ENCODE measurements around the gene GATC. TPM values are rescaled to one million over a fixed set of nuclear protein-coding genes. Genes with fewer than 3 reads are reported as not detected.

Gene GATC
- total RNA-seq, 2 donors from 2014 or later = 16.9 to 24.1 TPM

GRCh38 chr12:120412421-120412820 is 33.8 kb upstream of the GATC start:
- intact Hi-C loops (cut with DNase I) = no loop called here
- WGBS, 2 donors = 86 to 87% methylated on average over 7 of the region's 7 CpGs
- H3K9me3 ChIP-seq = no peaks in the 10 kb centered on the region
- H3K27ac ChIP-seq = no peak overlapping the region
- DNase-seq (no peak), ATAC-seq (no peak)
- no peak overlapping the region for H3K4me3 ChIP-seq
- no peaks in the 10 kb centered on the region for H3K27me3 ChIP-seq
- TF ChIP-seq CTCF (IDR thresholded peaks at IDR 0.05) (no peak), POLR2A (IDR thresholded peaks at IDR 0.05) (no peak)
- no peaks in the 10 kb centered on the region for H3K36me3 ChIP-seq (replicated peaks in 1 of 2; ENCODE audit: insufficient read depth in 1 of 2, low read depth in 2 of 2)
- peaks cover 11% of the 10 kb centered on the region for H3K4me1 ChIP-seq

- TF ChIP-seq POLR2A (IDR thresholded peaks at IDR 0.05) = peak in 1 of 3 donors; percentile 47
- no peak for TF ChIP-seq CTCF (IDR thresholded peaks at IDR 0.05)
- Histone ChIP-seq H3K27me3 (no peaks in the 10 kb centered on the region), H3K9me3 (no peaks in the 10 kb centered on the region), H3K4me3 (no peak overlapping the region), H3K27ac (peak overlapping the region in 3 of 4 donors; percentile 52 to 79 (median 70)), H3K36me3 (replicated peaks in 1 of 2; ENCODE audit: insufficient read depth in 1 of 2, low read depth in 2 of 2) (no peaks in the 10 kb centered on the region), H3K4me1 (peaks cover 11% of the 10 kb centered on the region)
- ATAC-seq = peak; percentile 98
- 27 to 37% methylated on average over 5 to 13 of the region's 13 CpGs for WGBS, 2 donors
- peak; percentile 68 to 86 (median 83) for DNase-seq
- intact Hi-C loops (cut with DNase I) = no loop called here
Measured at GRCh38 chr12:120413901-120414695, 32.1 kb upstream of the GATC start.

- intact Hi-C loops (cut with DNase I) = no loop called here
- Histone ChIP-seq H3K27ac (no peak overlapping the region), H3K4me3 (no peak overlapping the region), H3K36me3 (replicated peaks in 1 of 2; ENCODE audit: insufficient read depth in 1 of 2, low read depth in 2 of 2) (no peaks in the 10 kb centered on the region), H3K27me3 (no peaks in the 10 kb centered on the region), H3K4me1 (peaks cover 11% of the 10 kb centered on the region), H3K9me3 (no peaks in the 10 kb centered on the region)
- ATAC-seq (no peak), DNase-seq (no peak)
- WGBS, 2 donors = 81 to 83% methylated on average over 7 of the region's 7 CpGs
- TF ChIP-seq POLR2A (IDR thresholded peaks at IDR 0.05) = no peak
- no peak for TF ChIP-seq CTCF (IDR thresholded peaks at IDR 0.05)
Measured at GRCh38 chr12:120416490-120417216, 29.6 kb upstream of the GATC start.

- TF ChIP-seq POLR2A (IDR thresholded peaks at IDR 0.05) (no peak), CTCF (IDR thresholded peaks at IDR 0.05) (no peak)
- ATAC-seq (no peak), DNase-seq (no peak)
- H3K9me3 ChIP-seq = no peaks in the 10 kb centered on the region
- peaks cover 11% of the 10 kb centered on the region for H3K4me1 ChIP-seq
- no peak overlapping the region for H3K27ac ChIP-seq
- H3K4me3 ChIP-seq = no peak overlapping the region
- H3K27me3 ChIP-seq = no peaks in the 10 kb centered on the region
- WGBS, 2 donors = 88 to 90% methylated on average over 4 of the region's 4 CpGs
- H3K36me3 ChIP-seq (replicated peaks in 1 of 2; ENCODE audit: insufficient read depth in 1 of 2, low read depth in 2 of 2) = no peaks in the 10 kb centered on the region
- intact Hi-C loops (cut with DNase I) = no loop called here
Measured at GRCh38 chr12:120417917-120418580, 28.2 kb upstream of the GATC start.

Measured in body of pancreas (tissue), 4 donors.